COLO829 (cell line): ENCODE results near the gene GGA1.

Experiments
- DNase-seq: peaks from one replicate; pipeline ENCODE4 v3.0.0; 2012; ENCODE audit warnings: low spot score

GGA1 gene

GRCh38 chr22:37674951-37675929 is 66.6 kb downstream of the GGA1 start, which contains the start of gene LGALS1:
LGALS1 (plus strand) TSS chr22:37675636; CDS start chr22:37675703, 67 bp downstream.
- DNase-seq: peak; percentile 91

GRCh38 chr22:37675930-37676735 is 67.5 kb downstream of the GGA1 start:
- no peak for DNase-seq

DNA sequence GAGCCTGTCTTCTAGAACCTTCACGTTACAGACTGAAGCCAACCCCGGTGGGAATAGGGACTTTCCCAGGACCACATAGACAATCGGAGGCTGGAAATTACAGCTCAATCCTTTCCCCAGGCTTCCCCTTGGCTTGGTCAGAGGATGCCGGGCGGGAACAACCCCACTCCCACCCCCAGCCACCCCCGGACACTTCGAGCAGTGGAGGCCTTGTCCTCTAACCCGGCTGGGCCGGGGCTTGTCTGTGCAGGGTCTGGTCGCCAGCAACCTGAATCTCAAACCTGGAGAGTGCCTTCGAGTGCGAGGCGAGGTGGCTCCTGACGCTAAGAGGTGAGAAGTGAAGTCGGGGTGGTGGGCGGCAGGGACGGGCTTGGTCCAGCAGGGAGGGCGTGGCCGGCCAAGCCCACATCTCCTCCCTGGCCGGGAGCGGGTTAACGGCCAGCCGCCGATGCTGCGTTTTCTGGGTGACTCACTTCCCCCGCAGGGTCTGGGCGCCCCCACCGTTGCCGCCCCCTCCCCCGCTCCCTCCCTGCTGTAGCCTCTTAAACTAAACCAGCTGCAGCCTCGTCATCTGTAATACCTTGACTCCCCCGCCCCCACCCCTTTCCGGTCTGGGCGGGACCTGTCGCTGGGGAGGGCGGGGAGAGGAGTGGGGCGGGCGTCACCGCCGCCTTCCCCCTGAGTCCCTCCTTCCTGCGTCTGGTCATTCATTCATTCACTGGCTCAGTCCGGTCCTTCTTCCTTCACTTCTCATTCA is 68.3 kb downstream of the GGA1 start:
- peak; percentile 73 for DNase-seq

DNA sequence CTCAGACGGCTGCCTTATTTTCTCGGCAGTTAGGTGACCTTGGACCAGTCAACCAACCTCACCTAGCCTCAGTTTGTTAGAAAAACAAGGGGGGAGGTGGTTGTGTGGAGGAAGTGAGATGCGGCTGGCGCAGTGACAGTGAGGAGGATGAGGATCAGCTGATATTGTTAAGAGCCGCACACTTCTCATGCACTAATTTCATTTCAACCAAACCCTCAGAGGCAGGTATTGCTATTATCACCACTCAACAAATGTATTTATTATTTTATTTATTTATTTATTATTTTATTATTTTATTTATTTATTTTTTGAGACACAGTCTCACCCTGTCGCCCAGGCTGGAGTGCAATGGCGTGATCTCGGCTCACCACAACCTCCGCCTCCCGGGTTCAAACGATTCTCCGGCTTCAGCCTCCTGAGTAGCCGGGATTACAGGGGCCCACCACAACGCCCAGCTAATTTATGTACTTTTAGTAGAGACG is 68.9 kb downstream of the GGA1 start:
- no peak for DNase-seq

- DNase-seq: no peak
These were observed 69.7 kb downstream of the GGA1 start for GRCh38 chr22:37678372-37678771.

DNA sequence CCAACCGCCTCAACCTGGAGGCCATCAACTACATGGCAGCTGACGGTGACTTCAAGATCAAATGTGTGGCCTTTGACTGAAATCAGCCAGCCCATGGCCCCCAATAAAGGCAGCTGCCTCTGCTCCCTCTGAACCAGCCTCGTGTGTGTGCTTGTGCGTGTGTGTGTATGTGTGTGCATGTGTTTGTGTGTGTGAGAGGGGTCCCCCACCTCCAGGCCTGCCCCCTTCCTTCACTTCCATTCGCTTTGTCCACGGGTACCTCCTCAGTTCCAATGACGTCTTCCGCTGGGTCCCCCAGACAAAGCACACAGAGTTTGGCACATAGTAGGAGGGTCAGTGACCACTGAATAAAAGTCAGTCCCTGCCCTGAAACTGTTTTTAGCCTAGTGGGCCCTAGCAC is 71.0 kb downstream of the GGA1 start:
- DNase-seq: no peak

DNA sequence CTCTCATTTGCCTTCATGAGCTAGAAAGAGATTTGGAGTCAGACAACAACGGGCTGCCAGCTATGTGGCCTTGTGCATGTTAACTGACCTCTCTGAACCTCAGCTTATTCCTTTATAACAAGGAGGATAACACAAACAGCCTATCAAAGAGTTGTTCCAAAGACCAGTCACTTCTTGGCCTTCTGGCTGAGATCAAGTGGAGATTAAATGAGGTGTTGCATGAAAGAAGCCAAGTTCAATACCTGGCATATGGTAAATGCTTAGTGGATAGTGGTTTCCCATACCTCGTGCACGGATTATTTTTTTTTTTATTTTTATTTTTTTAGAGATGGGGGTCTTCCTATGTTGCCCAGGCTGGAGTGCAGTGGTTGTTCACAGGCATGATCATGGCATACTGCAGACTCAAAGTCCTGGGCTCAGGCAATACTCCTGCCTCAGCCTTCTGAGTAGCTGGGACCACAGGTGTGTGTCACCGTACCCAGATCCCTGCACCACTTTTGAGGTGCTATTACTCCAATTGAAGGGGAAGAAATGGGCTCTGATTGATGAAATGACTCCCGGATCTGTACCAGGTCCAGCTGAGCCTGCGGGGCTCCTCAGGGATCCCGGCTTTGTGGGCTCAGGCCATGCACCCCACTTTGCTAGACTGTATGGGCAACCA is 71.7 kb downstream of the GGA1 start:
- DNase-seq: no peak

GRCh38 chr22:37681001-37681424 is 72.4 kb downstream of the GGA1 start:
- no peak for DNase-seq

GRCh38 chr22:37681556-37682049 is 73.0 kb downstream of the GGA1 start:
- DNase-seq: peak; percentile 53
